ENCODE results near the gene CD163.
"Not testable (repeated sequence)": the region's sequence is repeated elsewhere in the genome, so short reads cannot be mapped to it uniquely, and the experiment has no call there.

CD163 gene

DNA sequence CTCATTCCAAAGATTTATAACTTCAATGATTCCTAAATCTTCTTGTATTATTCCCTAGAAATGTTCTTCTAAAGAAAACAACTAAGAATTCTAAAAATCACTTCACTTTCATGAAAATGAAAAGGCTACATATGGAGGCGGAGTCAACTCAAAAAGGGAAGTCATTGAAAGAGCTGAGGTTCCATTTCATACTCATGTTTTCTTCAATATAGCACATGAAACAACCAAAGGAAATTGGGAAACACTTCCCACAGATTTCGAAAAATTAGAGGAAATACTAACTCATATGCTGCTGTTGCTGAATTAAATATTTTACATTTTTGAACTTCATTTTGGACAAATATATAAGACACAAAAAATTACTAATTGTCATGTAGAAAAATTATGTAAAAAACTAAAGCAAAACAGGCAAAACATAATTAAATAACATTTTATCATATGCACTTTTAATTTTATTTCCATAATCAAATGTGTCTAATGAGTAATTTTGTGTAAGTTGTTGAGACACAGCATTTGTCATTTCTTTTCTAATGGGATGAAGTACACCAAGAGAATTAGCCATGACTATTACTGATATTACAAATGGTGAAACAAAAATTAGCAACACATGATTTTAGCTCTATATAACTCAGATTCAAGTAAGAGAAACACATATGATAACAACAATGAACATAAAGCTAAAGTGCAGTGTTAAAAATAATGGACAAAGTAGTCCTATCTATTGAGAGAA lies at the start of gene CD163:
Gene CD163 (minus strand): TSS at position 92 of the 730 bp plus-strand sequence. CDS start 87 bp downstream, at position 5.
- no peak for DNase-seq

DNA sequence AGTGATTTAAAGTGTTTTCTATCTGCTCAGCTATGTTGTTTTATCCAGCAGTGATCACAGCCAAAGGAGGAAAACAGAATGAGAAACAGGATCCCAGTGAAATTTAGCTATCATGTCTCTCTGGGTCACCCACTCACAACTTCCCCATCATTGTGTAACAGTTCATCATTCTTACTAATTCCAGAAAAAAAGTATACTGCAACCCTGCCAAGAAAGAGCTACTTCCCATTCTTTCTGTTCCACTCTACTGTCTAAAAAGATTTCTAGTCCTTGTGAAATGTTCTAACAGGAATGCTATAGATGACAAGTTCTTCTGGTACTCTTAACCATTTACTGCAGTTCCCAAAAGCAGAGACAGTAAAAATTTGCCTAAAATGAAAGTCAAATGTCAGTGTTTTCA lies 39.2 kb upstream of the CD163 start:
- no peak for DNase-seq

DNA sequence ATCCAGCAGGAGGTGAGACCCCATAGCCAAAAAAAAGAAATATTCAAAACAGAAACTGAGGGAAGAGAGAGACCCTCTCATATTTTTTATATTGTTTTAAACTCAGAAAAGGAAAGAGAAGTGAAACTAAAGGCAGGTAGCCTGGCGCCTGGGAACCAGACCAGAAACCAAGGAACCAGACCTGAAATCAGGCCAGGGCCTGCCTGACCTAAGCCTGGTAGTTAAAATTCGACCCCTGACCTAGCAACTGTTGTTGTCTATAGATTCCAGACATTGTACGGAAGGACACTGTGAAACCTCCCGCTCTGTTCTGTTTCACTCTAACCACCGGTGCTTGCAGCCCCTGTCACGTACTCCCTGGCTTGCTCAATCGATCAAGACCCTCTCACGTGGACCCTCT lies 38.5 kb upstream of the CD163 start:
- DNase-seq: peak; percentile 60

DNA sequence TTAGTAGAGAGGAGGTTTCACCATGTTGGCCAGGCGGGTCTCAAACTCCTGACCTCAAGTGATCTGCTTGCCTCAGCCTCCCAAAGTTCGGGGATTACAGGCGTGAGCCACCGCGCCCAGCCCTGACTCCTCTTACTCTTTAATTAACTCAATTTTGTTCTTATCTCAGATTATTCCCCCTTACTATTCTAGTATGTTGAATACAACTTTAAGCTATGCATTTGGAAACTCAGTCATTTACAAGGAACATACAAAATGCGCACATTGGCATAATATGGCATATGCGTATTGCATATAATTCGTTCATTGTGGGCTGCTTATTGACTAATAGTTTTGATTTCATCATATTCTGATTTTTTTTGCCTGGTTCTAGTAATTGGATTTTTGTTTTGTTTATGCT lies 10.8 kb upstream of the CD163 start:
- no peak for DNase-seq

DNA sequence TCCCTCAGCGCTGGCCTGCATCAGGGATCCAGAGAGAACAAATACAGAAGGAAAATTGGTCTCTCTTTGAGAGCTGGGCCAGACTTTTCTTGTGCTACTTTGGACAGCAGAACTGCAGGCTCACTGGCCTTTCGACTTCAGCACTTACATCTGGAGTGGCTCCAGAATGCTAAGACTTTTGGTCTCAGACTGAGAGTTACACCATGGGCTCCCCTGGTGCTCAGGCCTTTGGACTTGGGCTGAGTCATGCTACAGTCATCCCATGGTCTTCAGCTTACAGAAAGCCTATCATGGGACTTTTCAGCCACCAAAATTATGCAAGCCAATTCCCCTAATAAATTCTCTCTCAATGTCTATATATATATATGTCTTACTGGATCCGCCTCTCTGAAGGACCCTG lies 9.0 kb upstream of the CD163 start:
- peak; percentile 90 for DNase-seq

DNA sequence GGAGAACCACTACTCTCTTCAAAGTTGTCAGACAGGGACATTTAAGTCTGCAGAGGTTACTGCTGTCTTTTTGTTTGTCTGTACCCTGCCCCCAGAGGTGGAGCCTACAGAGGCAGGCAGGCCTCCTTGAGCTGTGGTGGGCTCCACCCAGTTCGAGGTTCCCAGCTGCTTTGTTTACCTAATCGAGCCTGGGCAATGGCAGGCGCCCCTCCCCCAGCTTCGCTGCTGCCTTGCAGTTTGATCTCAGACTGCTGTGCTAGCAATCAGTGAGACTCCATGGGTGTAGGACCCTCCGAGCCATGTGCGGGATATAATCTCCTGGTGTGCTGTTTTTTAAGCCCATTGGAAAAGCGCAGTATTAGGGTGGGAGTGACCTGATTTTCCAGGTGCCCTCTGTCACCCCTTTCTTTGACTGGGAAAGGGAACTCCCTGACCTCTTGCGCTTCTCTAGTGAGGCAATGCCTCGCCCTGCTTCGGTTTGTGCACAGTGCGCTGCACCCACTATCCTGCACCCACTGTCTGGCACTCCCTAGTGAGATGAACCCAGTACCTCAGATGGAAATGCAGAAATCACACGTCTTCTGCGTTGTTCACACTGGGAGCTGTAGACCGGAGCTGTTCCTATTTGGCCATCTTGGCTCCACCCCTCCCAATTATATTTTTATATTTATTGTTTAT lies 6.4 kb upstream of the CD163 start:
- not testable (repeated sequence) for DNase-seq

DNA sequence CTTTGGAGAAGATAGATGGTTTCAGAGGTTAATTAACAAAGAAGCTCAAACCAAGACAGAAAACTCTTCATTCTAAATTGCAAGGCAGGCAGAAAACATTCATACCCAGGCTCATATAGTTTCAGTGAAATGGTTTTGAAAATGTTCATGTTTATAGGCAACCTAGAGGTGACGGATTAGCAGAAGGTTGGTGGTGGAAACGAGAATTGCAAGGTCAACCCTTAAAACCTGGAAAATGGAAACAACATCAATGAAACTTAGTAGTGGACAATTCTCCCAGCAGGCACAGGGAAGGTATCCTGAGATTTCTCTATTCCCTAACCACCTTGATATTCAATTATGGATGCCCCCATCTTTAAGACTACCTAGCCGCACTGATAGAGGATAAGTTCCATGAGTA lies 965 bp downstream of the CD163 start:
- DNase-seq: no peak

DNA sequence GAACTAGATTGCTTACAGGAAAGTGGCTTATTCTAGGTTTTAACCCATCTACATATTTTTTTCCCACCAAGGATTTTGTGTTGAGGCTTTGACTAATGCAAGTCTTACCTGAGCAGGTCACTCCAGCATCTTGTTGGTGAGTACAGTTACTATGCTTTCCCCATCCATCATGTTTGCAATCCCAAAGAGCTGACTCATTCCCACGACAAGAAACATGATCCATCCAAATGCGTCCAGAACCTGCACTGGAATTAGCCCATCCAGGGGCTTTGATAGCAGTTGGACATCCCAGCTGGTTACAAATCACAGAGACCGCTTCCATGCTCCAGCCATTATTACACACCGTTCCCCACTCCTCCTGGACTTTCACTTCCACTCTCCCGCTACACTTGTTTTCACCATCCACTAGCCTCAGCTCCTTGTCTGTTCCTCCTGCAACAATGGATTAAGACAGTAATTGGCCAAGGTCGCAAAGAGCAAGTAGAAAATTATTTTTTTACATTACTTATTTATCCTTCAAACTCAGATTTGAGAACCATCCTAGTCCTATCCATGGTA lies 2.5 kb downstream of the CD163 start:
- DNase-seq: peak; percentile 72

DNA sequence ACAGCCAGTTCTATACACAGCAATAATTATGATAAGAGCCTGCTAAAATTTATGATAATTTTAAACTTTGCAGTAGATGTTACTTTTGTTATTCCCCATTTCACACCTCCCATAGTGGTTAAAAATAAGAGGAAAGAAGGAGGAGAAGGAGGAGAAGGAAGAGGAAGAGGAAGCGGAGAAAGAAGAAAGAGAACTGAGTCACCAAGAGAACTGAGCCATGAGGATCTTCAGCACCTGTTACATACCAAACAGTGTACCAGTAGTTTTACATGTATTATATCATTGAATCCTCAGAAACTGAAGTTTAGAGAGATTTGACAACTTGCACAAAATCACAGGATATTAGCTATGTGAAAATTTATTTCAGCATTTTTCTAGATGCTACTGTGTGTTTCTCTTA lies 3.9 kb downstream of the CD163 start:
- no peak for DNase-seq

DNA sequence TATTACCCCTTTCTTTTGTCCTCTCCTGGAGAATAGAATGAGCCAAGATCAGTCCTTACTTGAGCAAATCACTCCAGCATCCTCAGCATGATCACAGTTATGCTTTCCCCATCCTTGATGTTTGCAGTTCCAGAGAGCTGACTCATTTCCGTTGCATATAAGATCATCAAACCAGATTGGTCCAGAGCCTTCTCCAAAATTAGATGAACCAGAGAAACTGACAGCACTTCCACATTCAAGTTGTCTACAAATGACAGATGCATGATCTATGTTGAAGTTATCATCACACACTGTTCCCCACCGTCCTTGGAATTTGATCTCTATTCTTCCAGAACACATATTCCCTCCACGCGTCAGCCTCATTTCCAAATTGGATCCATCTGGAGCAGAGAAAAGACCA lies 4.8 kb downstream of the CD163 start:
- no peak for DNase-seq

DNA sequence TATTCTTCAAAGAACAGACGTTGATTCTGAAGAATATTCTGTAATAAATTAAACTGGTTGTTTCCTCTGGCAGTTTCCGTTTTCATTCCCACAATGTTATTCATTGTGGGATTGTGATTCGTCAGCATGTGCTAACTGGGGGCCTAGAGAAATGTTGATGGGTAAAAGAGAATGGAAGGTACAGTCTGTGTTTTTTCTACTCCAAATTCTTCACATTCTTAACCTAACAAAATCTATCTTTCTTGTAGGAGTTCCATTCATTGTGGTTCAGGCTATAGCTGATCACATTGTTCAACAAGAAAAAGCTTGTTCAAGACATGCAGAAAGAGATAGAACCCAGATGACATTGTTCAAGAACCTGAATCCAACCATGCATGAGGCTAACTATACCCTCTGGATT lies 5.9 kb downstream of the CD163 start:
- no peak for DNase-seq

DNA sequence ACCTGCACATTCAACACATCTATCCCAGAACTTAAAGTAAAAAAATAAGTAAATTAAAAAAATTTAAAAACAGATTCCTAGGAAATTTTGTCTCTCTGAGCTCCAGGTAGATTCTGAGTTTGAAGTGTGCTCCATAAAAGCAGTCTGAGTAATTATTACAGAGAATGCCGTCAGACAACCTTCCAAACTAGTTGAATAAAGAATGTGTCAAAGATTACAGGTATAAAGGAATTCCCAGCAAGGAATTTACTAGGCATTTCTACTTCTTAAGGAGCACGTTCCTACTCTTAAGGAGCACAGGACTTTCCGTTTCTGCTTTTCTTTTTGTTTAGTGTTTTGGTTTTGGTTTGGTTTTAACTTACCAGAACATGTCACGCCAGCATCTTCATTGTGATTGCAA lies 7.1 kb downstream of the CD163 start:
- no peak for DNase-seq

DNA sequence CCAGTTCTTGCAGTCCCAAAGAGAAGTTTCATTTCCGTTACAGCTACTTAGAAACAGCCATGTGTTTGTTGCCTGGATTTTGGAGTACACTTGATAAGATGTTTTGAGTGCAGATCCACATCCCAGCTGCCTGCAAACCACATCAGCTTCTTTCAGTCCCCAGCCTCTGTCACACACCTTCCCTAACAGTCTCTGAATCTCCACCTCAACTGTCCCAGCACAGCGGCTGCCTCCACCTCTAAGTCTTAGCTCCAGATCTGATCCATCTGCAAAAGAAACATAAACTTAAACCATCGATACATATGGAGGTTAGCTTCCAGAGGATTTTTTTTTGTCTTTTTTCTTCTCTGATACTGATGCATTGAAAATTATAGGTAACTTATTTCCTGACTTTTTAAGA lies 8.4 kb downstream of the CD163 start:
- DNase-seq: no peak

DNA sequence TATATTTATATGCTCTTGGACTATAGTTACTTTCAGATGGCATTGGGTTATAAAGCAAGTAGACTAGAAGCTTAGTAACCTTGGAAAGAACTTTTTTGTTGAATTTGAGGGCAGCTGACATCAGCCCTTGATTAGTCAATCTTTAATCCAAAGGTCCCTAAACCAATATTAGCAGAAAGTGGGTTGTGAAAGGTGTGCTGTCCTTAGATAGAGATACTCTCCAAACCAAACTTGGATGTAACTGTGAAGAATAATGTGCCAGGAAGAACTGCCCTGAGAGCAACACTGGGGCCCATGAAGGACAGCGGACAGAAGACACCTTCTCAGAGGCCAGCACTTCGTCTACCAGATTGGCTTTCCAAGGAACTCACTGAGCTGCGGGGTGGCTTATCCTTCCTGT lies 10.6 kb downstream of the CD163 start:
- no peak for DNase-seq

DNA sequence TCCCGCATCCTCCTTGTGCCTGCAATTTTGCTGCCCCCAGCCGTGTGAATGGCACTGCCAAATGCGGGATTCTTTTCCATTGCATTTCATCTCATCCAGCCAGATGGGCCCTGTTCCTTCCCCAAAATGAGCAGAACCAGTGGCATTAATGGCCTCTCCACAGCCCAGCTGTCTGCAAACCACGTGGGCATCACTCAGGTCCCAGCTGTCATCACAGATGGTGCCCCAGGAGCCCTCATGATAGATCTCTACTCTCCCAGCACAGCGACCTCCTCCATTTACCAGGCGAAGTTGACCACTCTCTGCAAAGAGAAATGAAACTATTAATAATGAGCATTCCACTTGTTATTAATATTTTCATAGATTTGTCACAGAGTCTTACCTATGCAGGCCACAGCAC lies 17.1 kb downstream of the CD163 start:
- no peak for DNase-seq

DNA sequence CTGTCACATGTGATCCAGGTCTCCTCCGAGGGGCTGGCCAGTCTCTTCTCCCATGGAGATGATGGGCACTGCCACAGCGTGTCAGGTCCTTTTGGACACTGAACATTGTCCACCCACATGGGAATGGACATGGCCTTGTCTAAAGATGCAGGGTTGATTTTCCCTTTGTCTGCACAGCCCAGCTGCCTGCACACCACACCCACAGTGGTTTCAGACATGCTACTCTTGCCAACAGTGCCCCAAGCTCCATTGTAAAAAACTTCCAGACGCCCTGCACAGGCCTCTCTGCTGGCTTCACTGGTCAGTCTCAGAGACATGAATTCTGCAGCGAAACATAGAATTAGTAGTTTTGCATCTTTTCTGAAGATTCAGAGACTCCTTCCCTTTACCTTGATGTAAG lies 18.5 kb downstream of the CD163 start:
- DNase-seq: no peak

DNA sequence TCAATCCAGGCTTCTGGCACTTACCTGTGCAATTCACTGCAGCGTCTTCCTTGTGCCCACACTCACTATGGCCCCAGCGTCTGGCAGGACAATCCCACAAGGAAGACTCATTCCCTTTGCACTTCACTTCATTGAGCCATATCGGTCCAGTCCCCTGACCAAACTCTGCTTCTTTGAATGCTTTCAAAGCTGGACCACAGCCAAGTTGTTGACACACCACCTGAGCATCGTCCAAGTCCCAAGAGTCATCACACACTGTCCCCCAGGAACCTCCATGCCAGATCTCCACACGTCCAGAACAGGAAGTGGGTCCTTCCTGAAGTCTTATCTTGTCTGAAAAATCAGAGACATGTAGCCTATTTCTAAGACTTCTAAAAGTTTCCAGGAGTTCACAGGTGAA lies 20.2 kb downstream of the CD163 start:
- no peak for DNase-seq

DNA sequence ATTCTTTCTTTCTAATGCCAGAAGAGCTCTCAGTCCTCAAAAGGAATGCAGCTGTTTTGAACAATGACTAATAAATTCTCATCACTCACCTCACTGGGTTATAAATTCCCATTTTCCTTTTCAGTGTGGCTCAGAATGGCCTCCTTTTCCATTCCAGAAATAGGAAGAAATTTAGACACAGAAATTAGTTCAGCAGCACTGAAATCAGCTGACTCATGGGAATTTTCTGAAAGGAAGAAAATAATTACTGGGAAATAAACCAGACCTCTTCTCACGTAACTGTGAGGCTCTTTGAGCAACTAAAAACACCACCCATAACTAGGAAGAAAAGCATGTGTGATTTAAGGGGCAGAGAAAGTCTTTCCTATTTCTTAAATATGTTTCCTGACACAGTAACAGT lies 23.8 kb downstream of the CD163 start:
- DNase-seq: no peak

DNA sequence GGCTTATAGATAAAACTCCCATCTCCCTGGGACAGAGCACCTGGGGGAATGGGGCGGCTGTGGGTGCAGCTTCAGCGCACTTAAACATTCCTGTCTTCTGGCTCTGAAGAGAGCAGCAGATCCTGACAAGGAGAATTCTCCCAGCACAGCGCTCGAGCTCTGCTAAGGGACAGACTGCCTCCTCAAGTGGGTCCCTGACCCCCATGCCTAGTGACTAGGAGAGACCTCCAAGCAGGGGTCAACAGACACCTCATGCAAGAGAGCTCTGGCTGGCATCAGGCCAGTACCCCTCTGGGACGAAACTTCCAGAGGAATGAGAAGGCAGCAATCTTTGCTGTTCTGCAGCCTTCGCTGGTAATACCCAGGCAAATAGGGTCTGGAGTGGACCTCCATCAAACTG lies 31.5 kb downstream of the CD163 start:
- DNase-seq: no peak

DNA sequence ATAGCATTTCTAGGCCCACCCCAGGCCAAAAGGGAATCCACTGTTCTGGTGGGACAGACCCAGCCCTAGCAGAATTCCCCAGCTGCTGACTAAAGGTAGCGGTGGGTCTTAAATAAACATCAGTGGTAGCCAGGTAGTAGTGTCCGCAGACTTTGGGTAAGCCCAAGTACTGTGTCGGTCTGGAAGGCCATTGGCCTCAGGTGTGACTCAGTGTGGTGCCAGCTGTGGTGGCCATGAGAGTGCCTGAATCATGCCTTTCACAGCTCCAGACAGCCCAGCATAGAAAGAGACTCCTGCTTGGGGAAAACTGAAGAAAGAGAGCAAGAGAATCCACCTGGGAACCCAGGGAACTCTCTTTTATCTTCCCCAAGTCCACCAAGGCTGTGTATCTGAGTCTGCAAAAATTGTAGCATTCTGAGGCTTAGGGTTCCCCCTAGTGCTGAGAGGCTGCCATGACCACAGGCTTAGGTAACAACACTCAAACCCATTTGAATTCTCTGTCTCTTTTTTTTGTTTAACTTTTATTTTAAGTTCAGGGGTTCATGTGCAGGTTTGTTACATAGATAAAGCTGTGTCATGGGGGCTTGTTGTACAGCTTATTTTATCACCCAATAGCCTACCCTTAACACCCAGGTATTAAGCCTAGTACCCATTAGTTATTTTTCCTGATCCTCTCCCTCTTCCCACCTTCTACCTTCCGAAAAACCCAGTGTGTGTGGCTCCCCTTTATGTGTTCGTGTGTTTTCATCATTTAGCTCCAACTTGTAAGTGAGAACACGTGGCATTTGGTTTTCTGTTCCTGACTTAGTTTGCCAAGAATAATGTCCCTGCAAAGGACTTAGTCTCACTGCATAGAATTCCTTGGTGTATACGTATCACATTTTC lies 43.0 kb downstream of the CD163 start:
- DNase-seq: peak; percentile 83

DNA sequence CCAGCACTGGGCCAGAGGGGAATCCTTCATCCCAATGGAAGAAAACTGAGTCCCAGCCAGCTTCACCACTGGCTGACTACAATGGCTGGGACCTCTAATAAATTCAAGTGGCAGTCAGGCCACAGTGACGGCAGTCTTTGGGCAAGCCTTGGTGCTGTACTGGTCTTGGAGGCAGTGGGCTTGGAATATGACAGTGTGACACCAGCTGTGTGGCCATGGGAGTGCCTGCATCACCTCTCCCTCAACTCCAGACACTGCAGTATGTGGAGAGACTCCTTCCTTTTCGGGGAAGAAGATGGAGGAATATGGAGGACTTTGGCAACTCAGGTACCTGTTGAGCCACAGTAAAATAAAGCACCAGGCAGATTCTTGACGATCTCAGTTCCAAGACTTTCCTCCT lies 43.6 kb downstream of the CD163 start:
- DNase-seq: no peak

DNA sequence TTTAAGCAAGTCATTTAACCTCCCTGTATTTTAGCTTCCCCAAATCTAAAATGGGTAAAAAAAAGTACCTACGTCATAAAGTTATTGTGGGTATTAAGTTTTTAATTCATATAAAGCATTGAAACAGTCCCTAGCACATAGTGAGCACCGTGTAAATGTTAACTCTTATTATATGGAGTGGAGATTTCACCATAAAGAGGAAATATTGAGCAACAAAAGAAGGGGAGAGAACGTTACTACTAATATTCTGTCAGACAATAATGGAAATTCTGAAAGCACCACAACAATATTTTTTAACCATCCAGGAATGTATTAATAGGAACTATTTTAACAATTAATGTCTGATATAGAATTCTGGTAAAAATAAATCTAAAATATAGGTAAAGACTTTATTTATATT lies 51.8 kb downstream of the CD163 start:
- no peak for DNase-seq

DNA sequence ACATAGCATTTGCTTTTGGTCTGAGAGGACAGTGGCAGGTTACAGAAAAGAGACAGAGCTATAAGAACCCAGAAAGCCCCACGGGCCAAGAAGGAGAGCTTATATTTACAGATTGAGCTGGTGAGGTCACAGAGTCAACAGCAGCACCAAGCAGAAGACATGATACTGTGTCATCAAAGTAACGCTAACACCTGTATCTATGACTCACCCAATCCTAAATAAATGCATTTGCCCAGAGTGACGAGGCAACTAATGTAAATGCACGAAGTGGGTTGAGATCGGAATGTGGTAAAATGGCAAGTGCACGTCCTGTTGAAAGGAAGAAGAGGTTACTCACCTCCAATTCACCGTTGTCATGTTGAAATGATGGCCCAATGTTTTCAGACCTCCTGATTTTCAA lies 52.9 kb downstream of the CD163 start:
- no peak for DNase-seq

DNA sequence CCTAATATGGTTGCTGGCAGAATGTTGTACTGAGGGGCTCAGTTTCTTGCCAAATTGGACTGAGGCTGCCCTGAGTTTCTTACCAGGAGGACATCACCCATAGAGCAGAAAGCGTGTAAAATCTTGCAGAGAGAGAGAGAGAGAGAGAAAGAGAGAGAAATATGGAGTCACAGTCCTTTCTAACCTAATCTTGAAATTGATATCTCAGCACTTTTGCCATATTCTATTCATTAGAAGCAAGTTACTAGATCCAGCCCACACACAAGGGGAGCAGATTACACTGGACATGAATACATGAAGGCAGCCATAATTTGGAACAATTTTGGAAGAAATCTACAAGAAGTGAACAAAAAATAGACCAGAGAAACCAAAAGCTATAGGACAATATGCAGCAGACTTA lies 55.5 kb downstream of the CD163 start:
- no peak for DNase-seq
